ENCODE measurements around the gene CPA5.
"Not testable (repeated sequence)": the region's sequence is repeated elsewhere in the genome, so short reads cannot be mapped to it uniquely, and the experiment has no call there.

Gene CPA5

GRCh38 chr7:130344271-130344866 lies at the start of gene CPA5:
CPA5 (plus strand) TSS chr7:130344816; CDS start chr7:130346486, 1,670 bp downstream.
- DNase-seq: no peak

- DNase-seq: no peak
These were observed 48.2 kb upstream of the CPA5 start for GRCh38 chr7:130296221-130296951.

- peak; percentile 71 for DNase-seq
These were observed 46.7 kb upstream of the CPA5 start for GRCh38 chr7:130297628-130298543.

GRCh38 chr7:130298544-130299326 lies 45.9 kb upstream of the CPA5 start:
- DNase-seq: no peak

- peak; percentile 70 for DNase-seq
These were observed 44.8 kb upstream of the CPA5 start for GRCh38 chr7:130299866-130300265.

GRCh38 chr7:130301501-130302020 lies 43.1 kb upstream of the CPA5 start:
- DNase-seq: no peak

GRCh38 chr7:130302649-130303048 lies 42.0 kb upstream of the CPA5 start:
- DNase-seq: no peak

GRCh38 chr7:130303127-130303526 lies 41.5 kb upstream of the CPA5 start:
- no peak for DNase-seq

- DNase-seq: no peak
These were observed 41.1 kb upstream of the CPA5 start for GRCh38 chr7:130303551-130303950.

GRCh38 chr7:130303982-130304381 lies 40.6 kb upstream of the CPA5 start:
- no peak for DNase-seq

- DNase-seq: no peak
These were observed 39.7 kb upstream of the CPA5 start for GRCh38 chr7:130304878-130305277.

GRCh38 chr7:130305433-130306042 lies 39.1 kb upstream of the CPA5 start:
- no peak for DNase-seq

GRCh38 chr7:130309986-130310385 lies 34.6 kb upstream of the CPA5 start:
- DNase-seq: no peak

- no peak for DNase-seq
These were observed 30.3 kb upstream of the CPA5 start for GRCh38 chr7:130314305-130314704.

- no peak for DNase-seq
These were observed 25.1 kb upstream of the CPA5 start for GRCh38 chr7:130319541-130319940.

- not testable (repeated sequence) for DNase-seq
These were observed 22.9 kb upstream of the CPA5 start for GRCh38 chr7:130321542-130322229.

- DNase-seq: no peak
These were observed 22.0 kb upstream of the CPA5 start for GRCh38 chr7:130322615-130323014.

GRCh38 chr7:130324306-130324943 lies 20.2 kb upstream of the CPA5 start:
- DNase-seq: no peak

- no peak for DNase-seq
These were observed 14.9 kb upstream of the CPA5 start for GRCh38 chr7:130329681-130330080.

- no peak for DNase-seq
These were observed 12.2 kb upstream of the CPA5 start for GRCh38 chr7:130332259-130333053.
